OCI-LY3 (cell line): Measurements from ENCODE around the gene SLC24A5.
A peak's percentile ranks its signal among the peaks of the same experiment; 100 is the strongest.

Experiments used
- H2AFZ ChIP-seq: fragments of 200-600, 300-600 bp; shearing (Covaris generic); 2 replicates; pipeline ENCODE4 v1.6.0; 2014; ENCODE audit warnings: antibody characterized with exemption, low read depth, low read length
- H3K27ac ChIP-seq: fragments of 200-600, 300-600 bp; sonication (generic); 2 replicates; pipeline ENCODE4 v1.5.1; 2014; ENCODE audit warnings: mild to moderate bottlenecking, low read length, moderate library complexity, mixed read lengths
- H3K27me3 ChIP-seq: fragments of 200-600, 300-600 bp; sonication (generic); 2 replicates; pipeline ENCODE4 v1.6.1; 2014; ENCODE audit warnings: low read depth, low read length, mixed read lengths
- H3K36me3 ChIP-seq: fragments of 200-600, 300-600 bp; sonication (generic); replicated peaks from 2 replicates; pipeline ENCODE3; 2014; ENCODE audit warnings: low read depth, low read length, mixed read lengths
- H3K4me1 ChIP-seq: fragments of 300-600, 200-600 bp; sonication (generic); 2 replicates; pipeline ENCODE4 v1.6.1; 2014; ENCODE audit warnings: low read length, mixed read lengths
- H3K4me2 ChIP-seq: fragments of 200-600, 300-600 bp; sonication (generic); 2 replicates; pipeline ENCODE4 v1.6.1; 2014; ENCODE audit warnings: low read length, mixed read lengths
- H3K4me3 ChIP-seq: fragments of 300-600, 200-600 bp; sonication (generic); 2 replicates; pipeline ENCODE4 v1.5.1; 2014; ENCODE audit warnings: antibody characterized with exemption, mild to moderate bottlenecking, low read length, moderate library complexity
- H3K79me2 ChIP-seq: fragments of 300-600, 200-600 bp; shearing (Covaris generic); 2 replicates; pipeline ENCODE4 v1.6.1; 2014; ENCODE audit warnings: mild to moderate bottlenecking, low read length, mixed read lengths
- H3K9ac ChIP-seq: fragments of 300-600, 200-600 bp; shearing (Covaris generic); 2 replicates; pipeline ENCODE4 v1.6.0; 2014; ENCODE audit warnings: mild to moderate bottlenecking, low read length, moderate library complexity
- H3K9me3 ChIP-seq: fragments of 200-600, 300-600 bp; shearing (Covaris generic); 2 replicates; pipeline ENCODE4 v1.6.1; 2014; ENCODE audit warnings: low read length, mixed read lengths; ENCODE audit not compliant: insufficient read depth
- H4K20me1 ChIP-seq: fragments of 200-600, 300-600 bp; sonication (generic); 2 replicates; pipeline ENCODE4 v1.6.1; 2016; ENCODE audit warnings: low read length, mixed read lengths; ENCODE audit not compliant: insufficient read depth
- EZH2phosphoT487 ChIP-seq: fragments of 200-600 bp; shearing (Covaris generic); IDR thresholded peaks from 2 replicates; pipeline ENCODE4 v1.6.1; 2018; ENCODE audit warnings: antibody characterized with exemption, mixed run types, low read depth
- TF ChIP-seq, protein P1 (sequence below): fragments of 200-600, 300-600 bp; sonication (generic); IDR thresholded peaks from 2 replicates; pipeline ENCODE4 v1.5.1; 2014; ENCODE audit warnings: antibody characterized with exemption, low read length, low read depth

The SLC24A5 gene

GRCh38 chr15:48170981-48171380, 50.2 kb downstream of the SLC24A5 start:
- Histone ChIP-seq H3K27me3 (no peaks in the 10 kb centered on the region), H2AFZ (no peak overlapping the region), H4K20me1 (peaks cover 16% of the 10 kb centered on the region), H3K79me2 (peaks cover 58% of the 10 kb centered on the region), H3K36me3 (peaks cover 13% of the 10 kb centered on the region), H3K9me3 (no peaks in the 10 kb centered on the region), H3K4me2 (no peak overlapping the region), H3K4me1 (peaks cover 14% of the 10 kb centered on the region), H3K9ac (no peak overlapping the region), H3K4me3 (no peak overlapping the region), H3K27ac (no peak overlapping the region)
- TF ChIP-seq, protein P1, sequence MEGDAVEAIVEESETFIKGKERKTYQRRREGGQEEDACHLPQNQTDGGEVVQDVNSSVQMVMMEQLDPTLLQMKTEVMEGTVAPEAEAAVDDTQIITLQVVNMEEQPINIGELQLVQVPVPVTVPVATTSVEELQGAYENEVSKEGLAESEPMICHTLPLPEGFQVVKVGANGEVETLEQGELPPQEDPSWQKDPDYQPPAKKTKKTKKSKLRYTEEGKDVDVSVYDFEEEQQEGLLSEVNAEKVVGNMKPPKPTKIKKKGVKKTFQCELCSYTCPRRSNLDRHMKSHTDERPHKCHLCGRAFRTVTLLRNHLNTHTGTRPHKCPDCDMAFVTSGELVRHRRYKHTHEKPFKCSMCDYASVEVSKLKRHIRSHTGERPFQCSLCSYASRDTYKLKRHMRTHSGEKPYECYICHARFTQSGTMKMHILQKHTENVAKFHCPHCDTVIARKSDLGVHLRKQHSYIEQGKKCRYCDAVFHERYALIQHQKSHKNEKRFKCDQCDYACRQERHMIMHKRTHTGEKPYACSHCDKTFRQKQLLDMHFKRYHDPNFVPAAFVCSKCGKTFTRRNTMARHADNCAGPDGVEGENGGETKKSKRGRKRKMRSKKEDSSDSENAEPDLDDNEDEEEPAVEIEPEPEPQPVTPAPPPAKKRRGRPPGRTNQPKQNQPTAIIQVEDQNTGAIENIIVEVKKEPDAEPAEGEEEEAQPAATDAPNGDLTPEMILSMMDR: no peak
- no peak for TF ChIP-seq EZH2phosphoT487

DNA sequence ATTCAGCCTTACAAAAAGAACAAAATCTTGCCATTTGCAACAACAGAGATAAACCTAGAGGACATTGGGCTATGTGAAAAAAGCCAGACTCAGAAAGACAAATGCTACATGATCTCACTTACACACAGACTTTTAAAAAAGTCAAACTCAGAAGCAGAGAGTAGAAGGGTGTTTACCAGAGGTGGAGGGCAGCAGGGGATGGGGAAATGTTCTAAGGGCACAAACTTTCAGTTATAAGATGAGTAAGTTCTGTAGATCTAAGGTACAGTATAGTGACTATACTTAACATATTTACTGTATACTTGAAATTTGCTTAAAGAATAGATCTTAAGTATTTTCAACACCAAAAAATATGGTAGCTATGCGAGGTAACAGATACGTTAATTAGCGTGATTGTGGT, 54.3 kb downstream of the SLC24A5 start:
- peaks cover 24% of the 10 kb centered on the region for H3K4me1 ChIP-seq
- peaks cover 5% of the 10 kb centered on the region for H3K36me3 ChIP-seq
- peaks cover 21% of the 10 kb centered on the region for H4K20me1 ChIP-seq
- H3K4me2 ChIP-seq: peak overlapping the region; percentile 43
- peak overlapping the region; percentile 5; the same call in 1 of the 2 replicates for H3K27ac ChIP-seq
- H3K4me3 ChIP-seq: no peak overlapping the region
- H3K9ac ChIP-seq: no peak overlapping the region
- TF ChIP-seq, protein P1: no peak
- TF ChIP-seq EZH2phosphoT487: no peak
- no peak overlapping the region for H2AFZ ChIP-seq
- no peaks in the 10 kb centered on the region for H3K27me3 ChIP-seq
- no peaks in the 10 kb centered on the region for H3K9me3 ChIP-seq
- H3K79me2 ChIP-seq: peaks cover 75% of the 10 kb centered on the region

DNA sequence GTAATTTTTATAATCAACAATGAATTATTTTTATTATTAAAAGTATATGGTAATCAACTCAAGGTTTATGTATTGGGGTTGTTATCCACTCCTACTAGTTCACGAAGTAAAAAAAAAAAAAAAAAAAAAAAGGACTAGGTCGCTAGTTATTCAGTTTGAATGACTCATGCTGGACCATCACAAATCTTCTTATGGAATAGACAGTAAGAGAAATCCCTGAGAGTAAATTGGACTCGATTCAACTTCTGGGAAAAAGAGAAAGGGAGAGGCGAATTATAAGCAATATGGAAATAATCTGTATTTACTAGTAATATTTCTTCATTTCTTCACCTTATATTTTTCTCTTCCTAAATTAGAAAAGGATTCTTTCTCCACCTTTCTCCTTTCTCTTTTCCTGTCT, 55.3 kb downstream of the SLC24A5 start:
- Histone ChIP-seq H3K4me3 (peak overlapping the region; percentile 89), H3K9ac (no peak overlapping the region), H4K20me1 (peaks cover 21% of the 10 kb centered on the region), H3K79me2 (peaks cover 65% of the 10 kb centered on the region), H3K9me3 (no peaks in the 10 kb centered on the region), H3K27me3 (no peaks in the 10 kb centered on the region), H3K36me3 (peaks cover 5% of the 10 kb centered on the region), H3K4me1 (peaks cover 24% of the 10 kb centered on the region), H3K27ac (no peak overlapping the region), H2AFZ (no peak overlapping the region), H3K4me2 (peak overlapping the region; percentile 75; the same call in 1 of the 2 replicates)
- no peak for TF ChIP-seq EZH2phosphoT487
- TF ChIP-seq, protein P1: no peak

DNA sequence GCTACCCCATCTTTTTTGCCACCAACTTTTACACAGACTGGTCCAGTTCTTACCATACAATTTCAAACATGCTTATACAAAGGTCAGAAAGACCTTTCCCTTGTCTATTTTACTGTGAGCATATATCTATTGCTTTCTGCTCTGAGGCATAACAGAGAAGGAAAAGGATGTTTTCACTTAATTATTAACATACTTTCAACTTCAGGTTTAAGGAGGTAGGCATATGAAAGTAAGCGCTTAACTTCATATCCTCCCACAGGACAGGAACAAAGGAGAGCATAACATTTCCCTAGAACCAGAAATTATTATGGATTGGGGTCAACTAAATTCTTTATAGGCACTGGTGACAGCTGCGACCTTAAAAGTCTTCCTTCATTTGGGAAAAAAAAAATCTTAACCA, 56.2 kb downstream of the SLC24A5 start:
- H3K4me3 ChIP-seq: peak overlapping the region; percentile 89
- H3K27ac ChIP-seq: 0 out of 2 replicates have a peak overlapping the region, but pooled peaks have one; percentile 45
- H3K9ac ChIP-seq: peak overlapping the region; percentile 74
- peaks cover 21% of the 10 kb centered on the region for H4K20me1 ChIP-seq
- H3K27me3 ChIP-seq: peaks cover 1% of the 10 kb centered on the region; the same call in 1 of the 2 replicates
- H3K36me3 ChIP-seq: peaks cover 5% of the 10 kb centered on the region
- no peaks in the 10 kb centered on the region for H3K9me3 ChIP-seq
- H3K79me2 ChIP-seq: peaks cover 58% of the 10 kb centered on the region
- H2AFZ ChIP-seq: no peak overlapping the region
- H3K4me1 ChIP-seq: peaks cover 24% of the 10 kb centered on the region
- peak overlapping the region; percentile 75 for H3K4me2 ChIP-seq
- TF ChIP-seq EZH2phosphoT487: no peak
